Measurements from ENCODE around the gene SH3YL1.
A peak's percentile ranks its signal among the peaks of the same experiment; 100 is the strongest.
"Not testable (repeated sequence)": the region's sequence is repeated elsewhere in the genome, so short reads cannot be mapped to it uniquely, and the experiment has no call there.

Gene SH3YL1

DNA sequence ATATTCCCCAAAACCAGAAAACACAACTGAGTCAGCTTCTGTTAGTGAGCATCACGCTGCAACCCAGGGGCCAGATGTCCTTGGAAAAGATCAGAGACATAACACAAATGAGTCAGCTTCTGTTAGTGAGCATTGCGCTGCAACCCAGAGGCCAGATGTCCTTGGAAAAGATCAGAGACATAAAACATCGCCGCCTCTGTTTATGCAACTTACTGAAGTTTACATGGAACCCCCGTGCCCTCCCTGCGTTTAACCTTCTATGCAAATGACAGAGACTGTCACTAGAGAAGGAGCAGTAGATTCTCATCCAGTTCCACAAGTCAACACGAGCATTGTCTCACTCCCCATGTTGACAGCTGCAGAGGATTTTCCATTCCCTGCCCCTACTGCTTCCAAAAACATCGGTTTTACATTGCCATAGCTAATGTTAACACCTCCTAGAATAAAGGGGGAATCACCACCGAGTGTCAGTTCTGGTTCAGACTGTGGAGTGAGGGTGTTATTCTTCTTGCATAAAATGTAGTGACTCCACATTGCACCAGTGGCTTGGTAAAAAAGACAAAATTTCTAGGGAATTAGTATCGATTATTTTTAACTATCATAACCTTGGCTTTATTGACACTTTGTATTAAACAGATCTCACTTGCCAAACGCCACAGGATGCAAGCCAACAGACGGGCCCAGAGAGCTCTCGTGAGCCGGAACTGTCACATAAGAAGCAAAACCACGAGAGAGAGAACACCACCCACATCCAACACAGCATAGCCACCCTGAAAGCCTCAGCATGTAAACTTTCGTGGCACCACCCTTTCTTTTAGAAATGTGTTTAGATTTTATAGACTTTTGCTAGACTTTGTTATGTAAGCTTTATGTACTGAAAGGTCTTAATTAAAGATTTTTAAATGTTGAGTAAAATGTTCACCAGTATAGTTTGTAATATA lies 87.7 kb downstream of the SH3YL1 start:
- DNase-seq, result no peak

DNA sequence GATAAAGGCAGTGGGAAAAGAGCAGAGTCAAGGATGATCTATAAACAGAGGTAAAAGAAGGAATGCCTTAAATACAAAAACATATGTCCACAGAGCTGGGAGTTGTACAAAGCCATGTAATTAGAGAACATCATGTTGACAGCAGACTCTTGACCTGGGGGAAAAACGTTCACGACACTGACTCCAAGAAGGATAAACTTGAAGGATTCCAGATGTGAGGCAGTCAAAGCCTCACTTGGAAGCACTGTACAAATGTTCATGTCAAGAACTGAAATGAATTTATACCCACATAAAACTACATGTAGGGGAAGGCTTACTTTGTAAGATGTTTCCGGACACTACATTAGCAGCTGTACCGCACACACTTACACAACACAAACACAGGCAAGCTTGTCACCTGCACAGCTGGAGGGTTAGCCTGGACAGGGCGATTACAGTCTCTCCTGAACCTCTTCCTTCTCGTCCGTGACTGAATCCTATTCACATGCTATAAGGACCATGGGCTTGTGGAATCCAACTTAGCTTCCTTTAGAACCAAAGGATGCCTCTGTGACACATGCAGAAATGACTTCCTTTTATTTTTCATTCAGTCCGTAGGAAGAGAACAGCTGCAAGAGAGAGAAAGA lies 88.6 kb downstream of the SH3YL1 start:
- no peak for DNase-seq

DNA sequence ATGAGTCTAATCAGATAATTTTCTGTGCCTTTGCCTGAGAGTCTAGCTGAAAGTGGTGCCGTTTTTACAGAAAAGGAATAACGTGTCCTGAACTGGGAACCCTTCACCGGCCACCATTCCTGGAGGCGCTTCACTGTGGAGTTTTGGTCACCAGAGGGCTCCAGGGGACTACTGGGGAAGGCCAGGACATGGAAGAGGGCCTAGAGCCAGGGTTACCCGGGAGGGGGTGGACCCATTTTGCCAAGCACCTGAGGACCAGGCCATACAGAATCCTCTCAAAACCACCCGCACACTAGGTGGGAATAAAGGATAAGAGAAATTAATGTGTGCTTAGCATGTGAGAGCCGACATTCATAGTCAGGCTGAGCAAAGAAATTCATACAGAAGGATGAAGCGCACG lies 91.7 kb downstream of the SH3YL1 start:
- not testable (repeated sequence) for DNase-seq

DNA sequence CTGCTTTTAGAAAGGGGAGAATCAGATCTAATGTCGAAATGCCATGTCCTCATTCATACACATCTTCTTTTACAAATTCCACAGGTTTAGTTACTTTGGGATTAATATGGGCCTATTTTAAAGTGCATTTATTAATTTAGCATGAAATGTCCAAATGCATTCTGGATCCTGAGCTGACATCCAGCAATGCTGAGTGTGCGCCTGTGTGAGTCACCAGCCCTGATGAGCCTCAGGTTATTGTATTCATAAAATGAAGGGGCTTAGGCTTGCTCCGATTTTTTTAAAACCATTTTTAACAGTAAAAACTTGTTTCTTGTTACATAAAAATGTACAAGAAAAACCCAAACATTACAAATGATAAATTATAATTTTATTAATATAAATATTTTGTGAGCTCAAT lies 94.1 kb downstream of the SH3YL1 start:
- peak; percentile 66 for DNase-seq

Measured in NCI-H2081 treated with DMSO at 0.1 percent for 48 hours (cell line).